Trophoblast cell (in vitro differentiated cells and primary cell): ENCODE results near the gene FGF3.

Experiments used
- DNase-seq, 2 donors: peaks; one replicate each; pipeline ENCODE4 v3.0.0-alpha.2; 2016
- H2AFZ ChIP-seq: 2 replicates; pipeline ENCODE4 v1.6.1; 2013; ENCODE audit warnings: low read length, moderate library complexity, mild to moderate bottlenecking; ENCODE audit not compliant: insufficient read depth, poor library complexity
- H2AK5ac ChIP-seq: 2 replicates; pipeline ENCODE4 v1.6.1; 2013; ENCODE audit warnings: mild to moderate bottlenecking, low read length
- H2BK120ac ChIP-seq: 2 replicates; pipeline ENCODE4 v1.6.1; 2013; ENCODE audit warnings: low read length, mild to moderate bottlenecking, moderate library complexity; ENCODE audit not compliant: insufficient read depth, poor library complexity
- H2BK12ac ChIP-seq: 2 replicates; pipeline ENCODE4 v1.6.1; 2013; ENCODE audit warnings: mild to moderate bottlenecking, low read length, moderate library complexity
- H2BK5ac ChIP-seq: 2 replicates; pipeline ENCODE4 v1.6.1; 2013; ENCODE audit warnings: low read length, low read depth, moderate library complexity, mild to moderate bottlenecking; ENCODE audit not compliant: poor library complexity
- H3K14ac ChIP-seq: 2 replicates; pipeline ENCODE4 v1.6.1; 2013; ENCODE audit warnings: mild to moderate bottlenecking, low read length
- H3K18ac ChIP-seq: 2 replicates; pipeline ENCODE4 v1.6.1; 2013; ENCODE audit warnings: mild to moderate bottlenecking, low read length
- H3K23ac ChIP-seq: 2 replicates; pipeline ENCODE4 v1.6.1; 2013; ENCODE audit warnings: low read length
- H3K27ac ChIP-seq: 2 replicates; pipeline ENCODE4 v1.5.1; 2013; ENCODE audit warnings: low read depth, mild to moderate bottlenecking, inconsistent platforms, low read length, moderate library complexity
- H3K27me3 ChIP-seq: 2 replicates; pipeline ENCODE4 v1.6.1; 2013; ENCODE audit warnings: inconsistent platforms, mild to moderate bottlenecking, low read length, moderate library complexity; ENCODE audit not compliant: insufficient read depth
- H3K36me3 ChIP-seq, 2 experiments: 1 replicate in 1 of 2; 2 replicates in 1 of 2; pipeline ENCODE4 v1.6.1; 2013; ENCODE audit warnings: low read length in 2 of 2, mild to moderate bottlenecking in 2 of 2, moderate library complexity in 1 of 2; ENCODE audit not compliant: insufficient read depth in 2 of 2, control insufficient read depth in 1 of 2
- H3K4ac ChIP-seq: 2 replicates; pipeline ENCODE4 v1.6.1; 2013; ENCODE audit warnings: low read depth, mild to moderate bottlenecking, low read length, moderate library complexity
- H3K4me1 ChIP-seq, 2 experiments: 1 replicate in 1 of 2; 2 replicates in 1 of 2; pipeline ENCODE4 v1.6.1; 2013; ENCODE audit warnings: low read length in 2 of 2, mild to moderate bottlenecking in 2 of 2, moderate library complexity in 1 of 2; ENCODE audit not compliant: insufficient read depth in 2 of 2, control insufficient read depth in 1 of 2
- H3K4me2 ChIP-seq: 2 replicates; pipeline ENCODE4 v1.6.1; 2013; ENCODE audit warnings: inconsistent platforms, mild to moderate bottlenecking, low read length, moderate library complexity
- H3K4me3 ChIP-seq: 2 replicates; pipeline ENCODE4 v1.5.1; 2013; ENCODE audit warnings: mild to moderate bottlenecking, low read depth, low read length, inconsistent platforms
- H3K79me1 ChIP-seq: one replicate; pipeline ENCODE4 v1.6.1; 2013; ENCODE audit warnings: low read length
- H3K79me2 ChIP-seq: 2 replicates; pipeline ENCODE4 v1.6.1; 2013; ENCODE audit warnings: low read length, mild to moderate bottlenecking; ENCODE audit not compliant: control insufficient read depth, insufficient read depth, poor library complexity
- H3K9ac ChIP-seq: 2 replicates; pipeline ENCODE4 v1.6.1; 2013; ENCODE audit warnings: mild to moderate bottlenecking, low read length
- H3K9me3 ChIP-seq: 2 replicates; pipeline ENCODE4 v1.6.1; 2013; ENCODE audit warnings: low read depth, mild to moderate bottlenecking, control low read depth, inconsistent platforms, low read length; ENCODE audit not compliant: insufficient read depth
- H4K12ac ChIP-seq: 2 replicates; pipeline ENCODE4 v1.6.1; 2013; ENCODE audit warnings: low read depth, mild to moderate bottlenecking, low read length, moderate library complexity
- H4K8ac ChIP-seq: 2 replicates; pipeline ENCODE4 v1.6.1; 2013; ENCODE audit warnings: low read depth, mild to moderate bottlenecking, low read length, moderate library complexity
- H4K91ac ChIP-seq: one replicate; pipeline ENCODE4 v1.6.1; 2013; ENCODE audit warnings: low read depth, mild to moderate bottlenecking, low read length, moderate library complexity
- WGBS: extraction: QIAGEN DNeasy Blood & Tissue Kit; methylation state at CpG from one replicate; pipeline ENCODE4 v1.1.7; 2013; ENCODE audit warnings: missing lambda C conversion rate; ENCODE audit not compliant: insufficient read length, insufficient coverage; ENCODE audit errors: extremely low coverage; 5-methylcytosine and 5-hydroxymethylcytosine counted together

The FGF3 gene

GRCh38 chr11:69775163-69775755 lies 44.0 kb downstream of the FGF3 start, which contains the start of gene FGF4:
Gene FGF4, minus strand, starts transcription at chr11:69775341. Its CDS starts 257 bp downstream, at chr11:69775084.
- Histone ChIP-seq H4K12ac (no peak within 1 kb of the TSS), H3K4me2 (peak within 1 kb of the TSS; percentile 54), H3K23ac (no peak within 1 kb of the TSS), H3K4ac (no peak within 1 kb of the TSS), H4K91ac (no peak within 1 kb of the TSS), H3K79me1 (no peaks in the 10 kb centered on the region), H3K79me2 (no peaks in the 10 kb centered on the region), H2BK120ac (no peak within 1 kb of the TSS), H2BK12ac (no peak within 1 kb of the TSS), H2BK5ac (no peak within 1 kb of the TSS), H3K9me3 (peaks cover 5% of the 10 kb centered on the region), H2AFZ (no peak within 1 kb of the TSS), H3K27ac (no peak within 1 kb of the TSS), H3K9ac (no peak within 1 kb of the TSS), H4K8ac (no peak within 1 kb of the TSS), H3K27me3 (peaks cover 45% of the 10 kb centered on the region), H3K4me1 (no peaks in the 10 kb centered on the region), H3K4me3 (no peak within 1 kb of the TSS), H2AK5ac (no peak within 1 kb of the TSS), H3K18ac (no peak within 1 kb of the TSS), H3K36me3 (no peaks in the 10 kb centered on the region), H3K14ac (no peak within 1 kb of the TSS)
- DNase-seq: no peak
- WGBS: no CpG with 5 or more reads among the region's 66 CpGs

GRCh38 chr11:69774354-69775162 lies 44.7 kb downstream of the FGF3 start:
- no CpG with 5 or more reads among the region's 107 CpGs for WGBS
- H3K4me3 ChIP-seq: no peak overlapping the region

GRCh38 chr11:69773626-69774353 lies 45.4 kb downstream of the FGF3 start:
- no peak overlapping the region for H3K14ac ChIP-seq
- peaks cover 43% of the 10 kb centered on the region for H3K27me3 ChIP-seq
- no peak overlapping the region for H3K23ac ChIP-seq
- no peak overlapping the region for H3K4me2 ChIP-seq
- no peaks in the 10 kb centered on the region for H3K4me1 ChIP-seq
- H3K79me2 ChIP-seq: no peaks in the 10 kb centered on the region
- no peaks in the 10 kb centered on the region for H3K79me1 ChIP-seq
- H3K18ac ChIP-seq: no peak overlapping the region
- H2BK5ac ChIP-seq: no peak overlapping the region
- no CpG with 5 or more reads among the region's 30 CpGs for WGBS
- no peak for DNase-seq
- no peak overlapping the region for H3K4ac ChIP-seq
- H4K91ac ChIP-seq: no peak overlapping the region
- no peak overlapping the region for H2AFZ ChIP-seq
- no peak overlapping the region for H4K8ac ChIP-seq
- no peak overlapping the region for H3K9ac ChIP-seq
- no peaks in the 10 kb centered on the region for H3K36me3 ChIP-seq
- no peak overlapping the region for H2AK5ac ChIP-seq
- H2BK12ac ChIP-seq: no peak overlapping the region
- no peak overlapping the region for H2BK120ac ChIP-seq
- no peak overlapping the region for H4K12ac ChIP-seq
- H3K9me3 ChIP-seq: peaks cover 6% of the 10 kb centered on the region
- no peak overlapping the region for H3K27ac ChIP-seq
- no peak overlapping the region for H3K4me3 ChIP-seq

More at GRCh38 chr11:69774354-69775162, 44.7 kb downstream of the FGF3 start:
- H2AK5ac ChIP-seq: no peak overlapping the region
- no peak overlapping the region for H4K8ac ChIP-seq
- H3K79me1 ChIP-seq: no peaks in the 10 kb centered on the region
- no peak overlapping the region for H2AFZ ChIP-seq
- no peak for DNase-seq
- no peak overlapping the region for H3K4ac ChIP-seq
- H3K4me1 ChIP-seq: no peaks in the 10 kb centered on the region
- no peak overlapping the region for H4K91ac ChIP-seq
- no peak overlapping the region for H3K14ac ChIP-seq
- peaks cover 43% of the 10 kb centered on the region for H3K27me3 ChIP-seq
- H3K18ac ChIP-seq: no peak overlapping the region
- H2BK5ac ChIP-seq: no peak overlapping the region
- H3K23ac ChIP-seq: no peak overlapping the region
- peak overlapping the region; percentile 54 for H3K4me2 ChIP-seq
- peaks cover 5% of the 10 kb centered on the region for H3K9me3 ChIP-seq
- H2BK12ac ChIP-seq: no peak overlapping the region
- H3K9ac ChIP-seq: no peak overlapping the region
- H3K27ac ChIP-seq: no peak overlapping the region
- H3K36me3 ChIP-seq: no peaks in the 10 kb centered on the region
- H2BK120ac ChIP-seq: no peak overlapping the region
- no peaks in the 10 kb centered on the region for H3K79me2 ChIP-seq
- H4K12ac ChIP-seq: no peak overlapping the region

GRCh38 chr11:69771466-69771865 lies 47.8 kb downstream of the FGF3 start:
- no peak overlapping the region for H3K4me3 ChIP-seq
- H3K9ac ChIP-seq: no peak overlapping the region
- H3K79me1 ChIP-seq: no peaks in the 10 kb centered on the region
- no peak overlapping the region for H3K27ac ChIP-seq
- H3K4me2 ChIP-seq: no peak overlapping the region
- no peak overlapping the region for H2BK12ac ChIP-seq
- H3K36me3 ChIP-seq: no peaks in the 10 kb centered on the region
- no peak overlapping the region for H4K91ac ChIP-seq
- H2BK120ac ChIP-seq: no peak overlapping the region
- DNase-seq: no peak
- no peak overlapping the region for H3K18ac ChIP-seq
- H2BK5ac ChIP-seq: no peak overlapping the region
- no peaks in the 10 kb centered on the region for H3K4me1 ChIP-seq
- no peak overlapping the region for H4K12ac ChIP-seq
- peaks cover 8% of the 10 kb centered on the region for H3K9me3 ChIP-seq
- no peak overlapping the region for H3K14ac ChIP-seq
- H4K8ac ChIP-seq: no peak overlapping the region
- H3K79me2 ChIP-seq: no peaks in the 10 kb centered on the region
- no peak overlapping the region for H3K4ac ChIP-seq
- H2AK5ac ChIP-seq: no peak overlapping the region
- H2AFZ ChIP-seq: no peak overlapping the region
- H3K27me3 ChIP-seq: peaks cover 41% of the 10 kb centered on the region
- H3K23ac ChIP-seq: no peak overlapping the region
- no CpG with 5 or more reads among the region's 7 CpGs for WGBS
